MCF 10A (cell line): ENCODE results near the gene NME5. TPM values are rescaled to one million over a fixed set of nuclear protein-coding genes. Genes with fewer than 3 reads are reported as not detected.

ENCODE experiments used
- BruUV-seq: library from RNA; stranded (reverse); fragments of 400-500 nt; replicated peaks from 2 replicates; lab custom pipeline; 2021; lab: Mats Ljungman, UMichigan
- CTCF ChIA-PET: fragments of 300-600 bp; sonication (Branson Sonifier 250); formaldehyde crosslinking; extraction: SDS; loops from one replicate; lab custom pipeline; 2021; ENCODE audit warnings: antibody characterized with exemption, inconsistent platforms; lab: Yijun Ruan, JAX
- POLR2A ChIA-PET: fragments of 300-600, 350-650 bp; sonication (Branson Sonifier 250); formaldehyde crosslinking; extraction: SDS; loops from one replicate; lab custom pipeline; 2020; ENCODE audit warnings: antibody characterized with exemption, inconsistent platforms; lab: Yijun Ruan, JAX
- DNase-seq: peaks from one replicate; pipeline ENCODE4 v3.0.0-alpha.2; 2018; ENCODE audit not compliant: unreplicated experiment
- H3K27ac Mint-ChIP-seq: one replicate; pipeline ENCODE4 v1.8.0; 2022; ENCODE audit warnings: mild to moderate bottlenecking, low read depth, mixed read lengths; ENCODE audit not compliant: unreplicated experiment
- H3K27me3 Mint-ChIP-seq: one replicate; pipeline ENCODE4 v1.8.0; 2022; ENCODE audit warnings: mixed read lengths; ENCODE audit not compliant: insufficient read depth, unreplicated experiment
- H3K36me3 Mint-ChIP-seq: one replicate; pipeline ENCODE4 v1.8.0; 2022; ENCODE audit warnings: mild to moderate bottlenecking, moderate library complexity, mixed read lengths; ENCODE audit not compliant: insufficient read depth, unreplicated experiment
- H3K4me1 Mint-ChIP-seq: one replicate; pipeline ENCODE4 v1.8.0; 2022; ENCODE audit warnings: mixed read lengths; ENCODE audit not compliant: insufficient read depth, unreplicated experiment
- H3K4me3 Mint-ChIP-seq: one replicate; pipeline ENCODE4 v1.8.0; 2022; ENCODE audit warnings: mild to moderate bottlenecking, moderate library complexity, mixed read lengths; ENCODE audit not compliant: unreplicated experiment
- H3K9me3 Mint-ChIP-seq: one replicate; pipeline ENCODE4 v1.8.0; 2022; ENCODE audit warnings: mixed read lengths; ENCODE audit not compliant: unreplicated experiment
- CTCF ChIP-seq: fragments of 200-600 bp; IDR thresholded peaks from one replicate; pipeline ENCODE4 v1.8.0; 2022; ENCODE audit warnings: antibody characterized with exemption, mild to moderate bottlenecking; ENCODE audit not compliant: unreplicated experiment
- intact Hi-C: fragments of 100-400 bp; cut with micrococcal nuclease; formaldehyde crosslinking; loops from 2 replicates; pipeline ENCODE4 v1.14.1; 2022
- total RNA-seq: library from RNA; stranded (reverse); gene quantifications from 2 replicates; pipeline ENCODE4 v1.2.3, GENCODE V29; 2022

NME5 gene
- total RNA-seq, 1 experiment from 2014 or later, result not detected

GRCh38 chr5:138179277-138179857 is 40.1 kb upstream of the NME5 start:
- TSS peak; percentile 74 for BruUV-seq
- intact Hi-C loops, result loop anchor here (2.0 kb wide), 2 partner anchors 363 to 1083 kb away; partner anchors contain the start of gene ETF1
- peaks cover 54% of the 10 kb centered on the region for H3K36me3 Mint-ChIP-seq
- POLR2A ChIA-PET, result interaction anchor here (0.5 to 4.6 kb wide), 33 partner anchors 8 to 396 kb away, joined by 3 to 62 read pairs (median 5); partner anchors contain the start of genes CDC23, EGR1, ETF1 and FAM13B
- H3K27ac Mint-ChIP-seq, result no peak overlapping the region
- no peak for TF ChIP-seq CTCF
- H3K4me3 Mint-ChIP-seq, result no peak overlapping the region
- CTCF ChIA-PET, result interaction anchor here (0.5 to 3.0 kb wide), 33 partner anchors 8 to 526 kb away, joined by 3 to 18 read pairs (median 4); partner anchors contain the start of genes CDC25C, HSPA9 and KDM3B
- H3K9me3 Mint-ChIP-seq, result no peaks in the 10 kb centered on the region
- H3K27me3 Mint-ChIP-seq, result no peaks in the 10 kb centered on the region
- DNase-seq, result no peak
- H3K4me1 Mint-ChIP-seq, result peaks cover 14% of the 10 kb centered on the region

DNA sequence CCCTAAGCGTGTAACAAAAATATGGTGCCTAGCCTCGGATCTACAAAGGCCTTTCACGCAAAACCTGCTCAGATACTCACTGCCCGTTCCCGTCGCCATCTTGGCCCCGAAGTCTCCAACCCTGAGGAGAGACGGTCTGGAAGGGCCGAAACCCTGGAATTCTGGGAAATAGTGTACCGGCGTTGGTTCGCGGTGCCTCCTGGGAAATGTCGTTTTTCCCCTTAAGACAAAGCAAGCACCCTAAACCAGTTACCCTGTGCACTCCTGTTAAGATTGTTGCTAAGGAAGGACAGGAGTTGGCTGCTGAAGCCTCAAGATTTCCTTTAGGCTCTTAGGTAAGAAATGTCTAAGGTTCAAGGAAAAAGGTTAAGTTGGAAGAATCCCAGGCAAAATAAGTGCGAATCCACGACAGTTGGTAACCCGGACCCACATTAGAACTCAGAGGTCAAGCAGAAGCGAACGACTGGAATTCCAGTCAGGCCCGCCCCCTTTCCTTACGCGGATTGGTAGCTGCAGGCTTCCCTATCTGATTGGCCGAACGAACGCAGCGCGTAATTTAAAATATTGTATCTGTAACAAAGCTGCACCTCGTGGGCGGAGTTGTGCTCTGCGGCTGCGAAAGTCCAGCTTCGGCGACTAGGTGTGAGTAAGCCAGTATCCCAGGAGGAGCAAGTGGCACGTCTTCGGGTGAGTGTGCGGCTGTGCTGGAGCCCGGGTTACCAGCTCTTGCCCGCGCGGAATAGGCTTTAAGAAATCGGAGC is 39.5 kb upstream of the NME5 start, which contains the start of the genes BRD8 and KIF20A:
Gene BRD8, minus strand, starts transcription at position 115 of the 761 bp plus-strand sequence. Its CDS starts 16 bp downstream, at position 99.
Gene KIF20A, plus strand, starts transcription at position 597 of the 761 bp plus-strand sequence. CDS start 569 bp downstream, outside the sequence.
- BruUV-seq, result no TSS peak
- CTCF ChIA-PET, result interaction anchor here (0.5 to 3.0 kb wide), 26 partner anchors 8 to 418 kb away, joined by 3 to 15 read pairs (median 5); partner anchors contain the start of genes CDC25C, HSPA9 and KDM3B
- intact Hi-C loops, result loop anchor here (1.0 to 2.0 kb wide), 3 partner anchors 101 to 1084 kb away; partner anchors contain the start of gene ETF1
- Mint-ChIP-seq H3K9me3 (no peaks in the 10 kb centered on the region), H3K27ac (no peak within 1 kb of the TSS), H3K36me3 (peaks cover 55% of the 10 kb centered on the region), H3K4me3 (no peak within 1 kb of the TSS), H3K27me3 (no peaks in the 10 kb centered on the region), H3K4me1 (peaks cover 17% of the 10 kb centered on the region)
- no peak for TF ChIP-seq CTCF
- DNase-seq, result peak; percentile 100
- POLR2A ChIA-PET, result interaction anchor here (0.6 to 4.6 kb wide), 50 partner anchors 9 to 425 kb away, joined by 3 to 62 read pairs (median 5); partner anchors contain the start of genes CDC23, EGR1, ETF1 and FAM13B

DNA sequence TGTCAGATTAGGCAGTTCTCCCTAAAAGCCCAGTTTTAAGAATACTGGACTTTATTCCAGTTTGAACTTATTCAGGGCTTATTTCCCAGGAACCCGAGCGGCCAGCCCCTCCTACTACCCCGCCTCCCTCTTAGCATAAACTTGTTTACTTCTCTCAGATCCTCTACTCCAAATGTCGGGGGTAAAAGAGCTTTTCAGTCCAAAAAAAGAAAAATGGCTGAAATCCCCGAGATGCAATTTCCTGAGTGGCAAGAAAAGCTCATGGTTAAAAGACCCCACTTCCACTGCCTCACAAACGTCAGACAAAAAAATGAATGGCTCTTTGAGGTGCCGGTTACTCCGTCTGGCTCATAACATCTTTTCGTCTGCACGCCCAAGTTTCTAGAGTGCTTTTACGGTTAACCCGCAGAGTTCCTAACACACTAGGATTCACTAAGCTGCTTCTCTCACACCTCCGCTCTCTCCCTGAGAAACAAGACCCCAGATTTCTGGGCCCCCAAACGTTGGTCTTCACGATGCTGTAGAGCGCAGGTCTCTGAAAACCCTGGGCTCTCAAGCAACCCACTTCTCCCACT is 38.8 kb upstream of the NME5 start:
- intact Hi-C loops, result loop anchor here (1.0 to 2.0 kb wide), 3 partner anchors 101 to 1085 kb away; partner anchors contain the start of gene ETF1
- H3K9me3 Mint-ChIP-seq, result no peaks in the 10 kb centered on the region
- BruUV-seq, result TSS peak; percentile 70

More for the DNA sequence above, 38.8 kb upstream of the NME5 start:
- H3K27me3 Mint-ChIP-seq, result no peaks in the 10 kb centered on the region
- CTCF ChIA-PET, result interaction anchor here (0.6 to 2.6 kb wide), 16 partner anchors 10 to 425 kb away, joined by 3 to 11 read pairs (median 4); partner anchors contain the start of genes CDC25C and KDM3B
- no peak for TF ChIP-seq CTCF
- H3K4me3 Mint-ChIP-seq, result no peak overlapping the region
- H3K36me3 Mint-ChIP-seq, result peaks cover 56% of the 10 kb centered on the region
- H3K4me1 Mint-ChIP-seq, result peaks cover 20% of the 10 kb centered on the region
- POLR2A ChIA-PET, result interaction anchor here (0.6 to 4.6 kb wide), 49 partner anchors 9 to 1115 kb away, joined by 3 to 62 read pairs (median 4); partner anchors contain the start of genes CDC23, EGR1, ETF1 and FAM13B
- peak; percentile 72 for DNase-seq
- H3K27ac Mint-ChIP-seq, result no peak overlapping the region
